ENCODE results near the gene B3GAT1.
A peak's percentile ranks its signal among the peaks of the same experiment; 100 is the strongest.

The B3GAT1 gene

GRCh38 chr11:134370526-134371435 lies 41.3 kb downstream of the B3GAT1 start:
- no peak for DNase-seq

- DNase-seq: no peak
Observed at GRCh38 chr11:134369656-134370525, 42.2 kb downstream of the B3GAT1 start.

- no peak for DNase-seq
Observed at GRCh38 chr11:134367781-134368180, 44.3 kb downstream of the B3GAT1 start.

GRCh38 chr11:134366254-134366653 lies 45.8 kb downstream of the B3GAT1 start:
- no peak for DNase-seq

- no peak for DNase-seq
Observed at GRCh38 chr11:134365011-134365925, 46.8 kb downstream of the B3GAT1 start.

GRCh38 chr11:134364261-134364660 lies 47.8 kb downstream of the B3GAT1 start:
- DNase-seq: no peak

GRCh38 chr11:134363592-134363991 lies 48.5 kb downstream of the B3GAT1 start:
- no peak for DNase-seq

GRCh38 chr11:134363161-134363560 lies 48.9 kb downstream of the B3GAT1 start:
- DNase-seq: no peak

GRCh38 chr11:134362192-134362901 lies 49.7 kb downstream of the B3GAT1 start:
- no peak for DNase-seq

- no peak for DNase-seq
Observed at GRCh38 chr11:134361661-134362060, 50.4 kb downstream of the B3GAT1 start.

- peak; percentile 59 for DNase-seq
Observed at GRCh38 chr11:134360050-134360835, 51.8 kb downstream of the B3GAT1 start.

GRCh38 chr11:134359646-134360045 lies 52.4 kb downstream of the B3GAT1 start:
- no peak for DNase-seq

GRCh38 chr11:134358856-134359490 lies 53.1 kb downstream of the B3GAT1 start:
- DNase-seq: no peak

- no peak for DNase-seq
Observed at GRCh38 chr11:134358165-134358855, 53.7 kb downstream of the B3GAT1 start.

GRCh38 chr11:134357545-134357839 lies 54.5 kb downstream of the B3GAT1 start:
- no peak for DNase-seq

GRCh38 chr11:134356656-134357544 lies 55.1 kb downstream of the B3GAT1 start:
- DNase-seq: no peak

GRCh38 chr11:134355656-134356055 lies 56.4 kb downstream of the B3GAT1 start:
- DNase-seq: no peak

- no peak for DNase-seq
Observed at GRCh38 chr11:134355136-134355535, 56.9 kb downstream of the B3GAT1 start.

- DNase-seq: no peak
Observed at GRCh38 chr11:134352111-134352510, 59.9 kb downstream of the B3GAT1 start.
